Chondrocyte (in vitro differentiated cells): ENCODE measurements around the gene AMFR. TPM values are rescaled to one million over a fixed set of nuclear protein-coding genes. Genes with fewer than 3 reads are reported as not detected.

Source experiments
- DNase-seq: peaks from one replicate; pipeline ENCODE4 v3.0.0; 2021; ENCODE audit warnings: mixed read lengths, low spot score
- H3K27ac Mint-ChIP-seq: one replicate; pipeline ENCODE4 v1.8.0; 2021; ENCODE audit warnings: mild to moderate bottlenecking, moderate library complexity, mixed read lengths; ENCODE audit not compliant: unreplicated experiment
- H3K27me3 Mint-ChIP-seq: 2 replicates; pipeline ENCODE4 v1.8.0; 2021; ENCODE audit warnings: low read depth, mixed read lengths
- H3K36me3 Mint-ChIP-seq: 2 replicates; pipeline ENCODE4 v1.8.0; 2021; ENCODE audit warnings: low read depth, mixed read lengths
- H3K4me1 Mint-ChIP-seq: 2 replicates; pipeline ENCODE4 v1.8.0; 2021; ENCODE audit warnings: low read depth, mild to moderate bottlenecking, mixed read lengths
- H3K4me3 Mint-ChIP-seq: one replicate; pipeline ENCODE4 v1.8.0; 2021; ENCODE audit warnings: mild to moderate bottlenecking, moderate library complexity, mixed read lengths; ENCODE audit not compliant: unreplicated experiment
- H3K9me3 Mint-ChIP-seq: 2 replicates; pipeline ENCODE4 v1.8.0; 2021; ENCODE audit warnings: low read depth, mixed read lengths
- total RNA-seq: library from RNA; stranded (reverse); gene quantifications from 3 replicates; pipeline ENCODE4 v1.2.1, GENCODE V29; 2021
- TF ChIP-seq, protein P1 (sequence below): fragments of 200-600 bp; sonication (generic); IDR thresholded peaks from 2 replicates; pipeline ENCODE4 v1.5.0; 2021; ENCODE audit warnings: antibody characterized with exemption, mild to moderate bottlenecking, moderate library complexity

Gene AMFR
- total RNA-seq, 1 donor from 2014 or later, result 104 TPM

DNA sequence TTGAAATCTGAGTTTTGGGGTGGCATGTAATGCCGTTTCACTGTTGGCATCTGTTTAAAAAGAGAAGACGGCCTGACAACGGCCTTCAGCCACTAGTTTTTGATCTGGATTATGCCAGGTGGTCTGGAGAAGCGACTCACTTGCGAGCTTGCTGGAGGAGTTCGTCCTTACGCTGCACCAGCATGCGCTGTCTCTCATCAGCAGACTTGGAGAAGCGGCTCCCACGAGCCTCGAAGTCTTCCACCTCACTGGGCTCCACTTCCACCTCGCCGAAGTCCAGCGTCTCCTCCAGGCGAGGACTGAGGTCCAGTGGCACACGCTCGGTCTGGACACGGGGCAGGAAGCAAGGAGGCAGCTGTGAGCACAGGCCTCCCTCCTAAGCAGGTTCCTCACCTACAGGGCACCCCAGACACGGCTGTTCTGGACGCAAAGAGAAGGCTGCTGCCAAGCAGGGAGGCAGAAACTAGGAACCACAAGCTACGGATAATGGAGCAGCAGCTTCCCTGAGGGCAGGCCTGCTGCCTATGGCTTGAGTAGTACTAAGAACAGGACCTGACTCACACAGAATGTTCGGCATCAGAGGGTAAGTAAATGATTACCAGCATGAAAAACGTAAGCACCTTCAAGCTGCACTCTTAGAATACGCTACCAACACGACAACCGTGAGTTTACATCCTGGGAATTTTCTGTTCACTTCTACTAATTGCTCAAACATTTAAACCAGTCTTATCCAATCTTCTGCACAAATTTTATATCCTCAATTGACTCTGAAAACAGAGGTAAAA lies 61.4 kb downstream of the AMFR start:
- H3K4me3 Mint-ChIP-seq, result no peak overlapping the region
- TF ChIP-seq, protein P1, sequence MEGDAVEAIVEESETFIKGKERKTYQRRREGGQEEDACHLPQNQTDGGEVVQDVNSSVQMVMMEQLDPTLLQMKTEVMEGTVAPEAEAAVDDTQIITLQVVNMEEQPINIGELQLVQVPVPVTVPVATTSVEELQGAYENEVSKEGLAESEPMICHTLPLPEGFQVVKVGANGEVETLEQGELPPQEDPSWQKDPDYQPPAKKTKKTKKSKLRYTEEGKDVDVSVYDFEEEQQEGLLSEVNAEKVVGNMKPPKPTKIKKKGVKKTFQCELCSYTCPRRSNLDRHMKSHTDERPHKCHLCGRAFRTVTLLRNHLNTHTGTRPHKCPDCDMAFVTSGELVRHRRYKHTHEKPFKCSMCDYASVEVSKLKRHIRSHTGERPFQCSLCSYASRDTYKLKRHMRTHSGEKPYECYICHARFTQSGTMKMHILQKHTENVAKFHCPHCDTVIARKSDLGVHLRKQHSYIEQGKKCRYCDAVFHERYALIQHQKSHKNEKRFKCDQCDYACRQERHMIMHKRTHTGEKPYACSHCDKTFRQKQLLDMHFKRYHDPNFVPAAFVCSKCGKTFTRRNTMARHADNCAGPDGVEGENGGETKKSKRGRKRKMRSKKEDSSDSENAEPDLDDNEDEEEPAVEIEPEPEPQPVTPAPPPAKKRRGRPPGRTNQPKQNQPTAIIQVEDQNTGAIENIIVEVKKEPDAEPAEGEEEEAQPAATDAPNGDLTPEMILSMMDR, result no peak
- no peaks in the 10 kb centered on the region for H3K4me1 Mint-ChIP-seq
- H3K27ac Mint-ChIP-seq, result no peak overlapping the region
- no peaks in the 10 kb centered on the region for H3K27me3 Mint-ChIP-seq
- DNase-seq, result no peak
- H3K36me3 Mint-ChIP-seq, result peaks cover 14% of the 10 kb centered on the region
- no peaks in the 10 kb centered on the region for H3K9me3 Mint-ChIP-seq

DNA sequence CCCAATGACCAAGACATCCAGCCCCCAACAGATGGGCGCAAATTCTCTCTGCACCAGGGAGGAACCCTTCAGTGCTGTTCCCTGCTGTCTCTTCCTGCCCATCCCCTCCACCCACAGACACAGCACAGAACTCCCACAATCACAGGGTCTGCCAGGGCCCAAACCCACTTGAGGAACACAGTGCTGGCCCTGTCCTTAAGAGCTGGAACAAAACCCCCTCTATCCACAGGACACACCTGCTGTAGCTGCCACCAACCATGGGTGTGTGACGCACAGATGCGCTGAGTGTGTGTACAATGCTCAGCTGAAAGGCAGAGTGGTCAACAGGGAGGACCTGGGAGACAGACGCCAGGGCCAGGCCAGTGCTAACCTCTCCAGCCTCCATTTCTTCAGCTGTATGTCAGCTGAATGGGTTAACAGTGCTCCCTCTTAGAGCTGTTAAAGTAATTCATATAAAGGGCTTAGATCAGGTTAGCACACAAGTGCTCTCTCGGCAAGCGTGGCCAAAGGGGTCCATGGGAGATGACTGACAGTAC lies 62.1 kb downstream of the AMFR start:
- Mint-ChIP-seq H3K9me3 (no peaks in the 10 kb centered on the region), H3K27me3 (no peaks in the 10 kb centered on the region)
- no peak for DNase-seq

DNA sequence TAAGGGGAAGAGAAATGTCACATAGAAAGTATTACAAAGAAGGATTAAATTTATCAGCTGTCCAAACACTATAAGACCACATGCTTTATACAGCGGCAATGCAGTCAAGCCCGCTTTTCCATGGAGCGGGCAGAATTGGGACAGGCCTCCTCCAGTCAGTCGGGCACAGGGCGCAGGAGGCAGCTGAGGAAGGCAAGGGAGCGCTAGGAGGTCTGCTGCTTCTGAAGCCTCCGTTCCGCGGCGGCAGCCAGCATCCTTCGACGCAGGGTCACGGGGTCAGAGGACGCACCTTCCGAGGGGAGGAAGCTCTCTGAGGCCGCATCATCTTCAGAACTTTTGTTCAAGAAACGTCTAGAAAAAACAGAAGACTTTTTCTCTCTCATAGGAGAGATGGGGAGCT lies 62.6 kb downstream of the AMFR start:
- Mint-ChIP-seq H3K27ac (no peak overlapping the region), H3K36me3 (peaks cover 12% of the 10 kb centered on the region), H3K4me3 (no peak overlapping the region), H3K4me1 (peaks cover 8% of the 10 kb centered on the region), H3K27me3 (no peaks in the 10 kb centered on the region), H3K9me3 (no peaks in the 10 kb centered on the region)
- TF ChIP-seq, protein P1, result no peak
- DNase-seq, result no peak

More for the DNA sequence above, 62.1 kb downstream of the AMFR start:
- H3K4me1 Mint-ChIP-seq, result peaks cover 2% of the 10 kb centered on the region
- H3K27ac Mint-ChIP-seq, result no peak overlapping the region
- no peak overlapping the region for H3K4me3 Mint-ChIP-seq
- peaks cover 12% of the 10 kb centered on the region for H3K36me3 Mint-ChIP-seq
- TF ChIP-seq, protein P1, result no peak

DNA sequence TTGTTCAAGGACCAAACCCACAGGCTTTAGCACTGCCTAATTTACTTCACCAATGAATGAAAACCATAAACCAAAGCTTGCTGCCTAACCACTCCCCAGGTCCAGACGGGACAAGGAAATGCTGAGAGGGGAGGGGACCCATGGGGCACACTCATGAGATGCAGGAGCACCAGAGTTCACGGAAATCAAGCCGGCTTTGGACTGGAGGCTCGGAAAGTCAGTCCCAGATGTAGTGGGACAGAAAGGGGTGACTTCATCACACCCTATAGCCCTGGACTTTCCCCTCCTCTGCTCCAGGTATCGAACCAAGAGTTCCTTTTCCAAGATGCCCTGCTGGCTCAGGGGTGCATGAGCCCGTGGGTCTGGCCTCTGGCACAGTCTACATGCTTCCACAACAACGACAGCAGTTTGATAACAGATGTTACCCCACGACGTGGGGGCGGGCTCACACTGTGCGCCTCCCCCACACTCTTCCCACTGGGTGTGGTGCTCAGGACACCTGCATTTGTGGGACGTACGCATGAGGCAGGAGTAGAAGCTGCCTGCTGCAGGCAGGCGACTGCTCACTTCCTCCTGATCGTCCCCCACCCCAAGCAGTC lies 63.2 kb downstream of the AMFR start:
- no peak for DNase-seq

More for the DNA sequence above, 63.2 kb downstream of the AMFR start:
- Mint-ChIP-seq H3K27me3 (no peaks in the 10 kb centered on the region), H3K27ac (no peak overlapping the region), H3K4me1 (peaks cover 13% of the 10 kb centered on the region), H3K4me3 (no peak overlapping the region), H3K9me3 (no peaks in the 10 kb centered on the region), H3K36me3 (peaks cover 9% of the 10 kb centered on the region)
- TF ChIP-seq, protein P1, result no peak
